Muscle layer of duodenum (tissue), 2 donors: ENCODE measurements around the gene VAV2.

Experiments used
- H3K27ac ChIP-seq: one replicate; pipeline ENCODE4 v1.7.0; 2013; ENCODE audit warnings: mild to moderate bottlenecking, low read length
- H3K27me3 ChIP-seq: one replicate; pipeline ENCODE4 v1.7.0; 2013; ENCODE audit warnings: low read depth, mild to moderate bottlenecking, control low read depth, low read length
- H3K36me3 ChIP-seq, 2 donors: one replicate each; pipeline ENCODE4 v1.7.0; 2013; ENCODE audit warnings: low read length in 2 of 2, control low read depth in 1 of 2, mild to moderate bottlenecking in 1 of 2; ENCODE audit not compliant: insufficient read depth in 2 of 2, control insufficient read depth in 1 of 2
- H3K4me1 ChIP-seq, 2 donors: one replicate each; pipeline ENCODE4 v1.7.0; 2013; ENCODE audit warnings: low read length in 2 of 2, mild to moderate bottlenecking in 2 of 2, control low read depth in 1 of 2, moderate library complexity in 1 of 2; ENCODE audit not compliant: insufficient read depth in 2 of 2, control insufficient read depth in 1 of 2
- H3K4me3 ChIP-seq, 2 donors: one replicate each; pipeline ENCODE4 v1.7.0; 2013; ENCODE audit warnings: low read length in 2 of 2, low read depth in 1 of 2, mild to moderate bottlenecking in 1 of 2
- H3K9me3 ChIP-seq, 2 donors: one replicate each; pipeline ENCODE4 v1.7.0; 2013; ENCODE audit warnings: low read length in 2 of 2, control low read depth in 1 of 2, mild to moderate bottlenecking in 1 of 2; ENCODE audit not compliant: control insufficient read depth in 1 of 2
- donor health status: healthy.

Gene VAV2

DNA sequence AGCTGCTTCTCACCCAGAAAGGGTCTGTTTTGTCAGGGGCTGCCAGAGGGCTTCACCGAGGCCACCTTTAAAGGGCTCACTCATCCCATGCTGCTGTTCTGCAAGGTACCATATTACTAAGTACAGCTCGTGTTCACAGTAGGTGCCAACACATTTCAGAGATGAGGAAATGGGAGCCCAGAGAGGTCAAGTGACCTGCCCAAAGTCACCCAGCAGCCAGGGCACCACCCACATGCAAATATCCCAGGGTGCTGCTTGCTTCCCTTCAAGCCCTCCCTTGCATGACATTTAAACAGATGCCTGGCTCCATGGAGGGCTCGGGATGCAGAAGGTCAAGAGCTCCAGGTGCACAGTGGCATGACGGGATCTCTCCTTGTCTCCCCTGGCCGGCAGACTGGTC is 130.4 kb downstream of the VAV2 start:
- Histone ChIP-seq H3K4me1 (no peaks in the 10 kb centered on the region), H3K36me3 (no peaks in the 10 kb centered on the region), H3K27me3 (no peaks in the 10 kb centered on the region), H3K9me3 (peaks cover 0 to 4% of the 10 kb centered on the region in 2 donors), H3K4me3 (no peak overlapping the region), H3K27ac (no peak overlapping the region)

DNA sequence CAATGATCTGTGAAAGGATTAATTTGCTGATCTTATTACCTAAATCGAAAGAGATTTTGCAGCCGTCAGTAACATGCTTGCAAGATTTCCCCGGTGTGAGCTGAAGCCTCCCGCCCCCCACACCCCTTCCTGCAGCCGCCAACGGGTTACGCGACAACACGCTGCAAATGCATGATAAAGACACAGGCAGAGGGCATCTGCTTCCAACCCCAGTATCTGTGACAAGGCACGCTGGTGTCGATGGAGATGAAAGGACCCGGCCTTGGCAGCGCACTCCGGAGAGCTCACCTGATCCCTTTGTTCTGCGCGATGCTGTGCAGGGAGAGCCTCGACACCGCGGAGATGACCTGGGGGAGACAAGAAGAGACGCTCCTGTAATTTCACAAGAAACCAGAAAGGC is 131.0 kb downstream of the VAV2 start:
- Histone ChIP-seq H3K36me3 (no peaks in the 10 kb centered on the region), H3K27me3 (no peaks in the 10 kb centered on the region), H3K4me3 (no peak overlapping the region), H3K4me1 (no peaks in the 10 kb centered on the region), H3K27ac (no peak overlapping the region), H3K9me3 (peaks cover 0 to 4% of the 10 kb centered on the region in 2 donors)

DNA sequence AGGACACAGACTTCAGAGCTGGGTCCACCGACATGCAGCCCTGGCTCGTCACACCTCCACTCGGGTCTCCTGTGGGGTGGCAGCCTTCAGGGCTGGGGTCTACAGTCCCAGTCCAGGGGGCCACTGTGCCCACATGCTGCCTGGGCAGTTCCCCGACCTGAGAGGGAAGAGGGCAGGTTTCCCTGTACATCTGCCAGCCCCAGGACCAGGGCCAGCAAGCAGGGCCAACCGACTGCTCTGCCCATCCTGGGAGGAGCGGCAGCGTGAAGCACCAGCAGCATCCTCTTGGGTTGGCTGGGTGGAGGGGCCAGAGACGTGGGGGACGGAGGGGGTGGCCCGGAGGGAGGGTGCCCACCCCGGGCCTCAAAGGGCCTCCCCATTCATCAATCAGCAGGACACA is 133.4 kb downstream of the VAV2 start:
- no peak overlapping the region for H3K27ac ChIP-seq
- H3K9me3 ChIP-seq = no peaks in the 10 kb centered on the region
- no peaks in the 10 kb centered on the region for H3K27me3 ChIP-seq
- no peaks in the 10 kb centered on the region for H3K36me3 ChIP-seq
- no peaks in the 10 kb centered on the region for H3K4me1 ChIP-seq
- H3K4me3 ChIP-seq = no peak overlapping the region

DNA sequence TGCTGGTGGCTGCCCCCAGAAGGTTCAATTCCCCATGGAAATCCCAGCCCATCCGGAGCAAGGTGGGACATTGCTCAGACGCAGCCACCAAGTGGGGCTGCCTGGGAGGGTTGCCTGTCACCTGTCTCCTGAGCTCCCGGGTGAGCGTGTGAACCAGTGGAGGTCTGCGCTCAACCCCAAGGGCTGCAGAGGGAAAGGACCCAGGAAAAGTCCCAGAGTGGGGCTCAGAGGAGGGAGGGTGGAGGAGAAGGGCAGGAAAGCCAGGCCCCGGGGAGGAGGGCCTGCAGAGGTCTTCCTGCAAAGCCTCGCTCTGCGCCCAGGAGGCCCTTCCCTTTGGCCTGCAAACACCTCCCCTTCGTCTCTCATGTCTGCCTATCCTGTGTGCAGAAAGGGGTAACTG is 134.5 kb downstream of the VAV2 start:
- Histone ChIP-seq H3K36me3 (no peaks in the 10 kb centered on the region), H3K27me3 (no peaks in the 10 kb centered on the region), H3K4me1 (no peaks in the 10 kb centered on the region), H3K9me3 (no peaks in the 10 kb centered on the region), H3K4me3 (no peak overlapping the region), H3K27ac (no peak overlapping the region)

DNA sequence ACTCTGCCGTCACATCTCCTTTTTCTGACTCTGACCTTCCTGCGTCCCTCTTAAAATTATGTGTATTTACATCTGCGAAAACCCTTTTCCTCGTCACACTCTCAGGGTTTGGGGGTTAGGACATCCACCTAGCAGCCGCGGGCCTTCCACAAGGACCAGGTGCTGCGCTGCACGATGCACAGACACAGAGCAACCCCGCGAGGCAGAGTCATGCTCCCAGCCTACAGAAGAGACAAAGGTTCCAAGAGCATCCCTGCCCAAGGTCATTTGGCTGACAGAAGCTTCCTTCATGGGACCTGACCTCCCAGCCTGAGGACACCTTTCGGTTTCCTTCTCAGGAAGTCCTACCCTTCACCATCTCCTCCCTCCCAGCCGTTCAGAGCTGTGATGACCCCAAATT is 135.3 kb downstream of the VAV2 start:
- Histone ChIP-seq H3K9me3 (no peaks in the 10 kb centered on the region), H3K4me3 (no peak overlapping the region), H3K27me3 (no peaks in the 10 kb centered on the region), H3K36me3 (no peaks in the 10 kb centered on the region), H3K27ac (no peak overlapping the region), H3K4me1 (no peaks in the 10 kb centered on the region)

DNA sequence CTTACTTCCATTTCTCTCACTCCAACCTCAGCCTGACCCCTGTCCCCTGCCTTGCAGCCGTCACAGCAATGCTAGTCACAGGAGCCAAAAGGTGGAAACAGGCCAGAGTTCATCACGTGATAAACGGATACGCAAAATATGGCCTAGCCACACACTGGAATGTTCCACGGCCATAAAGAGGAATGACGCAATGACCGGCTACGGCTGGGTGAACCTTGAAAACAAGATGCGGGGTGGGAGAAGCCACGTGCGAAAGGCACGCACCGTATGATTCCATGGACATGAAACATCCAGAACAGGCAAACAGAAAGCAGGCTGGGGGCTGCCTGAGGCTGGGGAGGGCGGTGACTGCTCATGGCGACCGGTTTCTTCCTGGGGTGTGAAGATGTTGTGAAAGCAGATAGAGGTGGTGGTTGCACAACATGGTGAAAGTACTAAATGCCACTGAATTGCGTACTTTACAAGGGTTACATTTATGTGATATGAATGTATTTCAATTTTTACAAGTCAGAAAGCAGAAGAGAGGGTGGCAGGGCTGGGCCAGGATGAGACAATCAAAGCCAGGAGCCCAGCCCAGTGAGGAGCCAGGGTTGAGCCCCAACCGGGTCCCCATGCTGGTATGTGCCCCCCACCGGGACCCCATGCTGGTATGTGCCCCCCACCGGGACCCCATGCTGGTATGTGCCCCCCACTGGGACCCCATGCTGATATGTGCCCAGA is 136.2 kb downstream of the VAV2 start:
- Histone ChIP-seq H3K4me1 (no peaks in the 10 kb centered on the region), H3K4me3 (no peak overlapping the region), H3K27me3 (no peaks in the 10 kb centered on the region), H3K36me3 (no peaks in the 10 kb centered on the region), H3K9me3 (no peaks in the 10 kb centered on the region), H3K27ac (peak overlapping the region; percentile 47)

DNA sequence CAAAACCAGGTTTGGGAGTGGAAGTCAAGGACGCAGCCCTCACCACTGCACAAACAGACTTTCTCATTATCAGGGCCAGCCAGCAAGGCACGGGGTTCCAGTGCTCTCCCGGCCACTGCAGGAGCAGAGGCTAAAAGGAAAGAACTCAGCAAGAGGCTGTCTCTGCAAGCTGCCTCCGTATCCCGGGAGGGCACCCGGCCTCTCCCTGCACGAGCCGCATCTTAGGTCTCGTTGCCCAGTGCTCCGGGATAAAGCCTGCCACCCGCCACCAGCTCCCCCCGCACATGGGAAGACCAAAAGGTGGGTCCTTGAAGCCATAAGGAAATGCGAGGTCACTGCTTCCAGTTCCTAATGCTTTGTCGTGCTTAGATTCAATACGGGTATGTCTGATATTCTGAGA is 136.8 kb downstream of the VAV2 start:
- Histone ChIP-seq H3K27ac (peak overlapping the region; percentile 47), H3K9me3 (no peaks in the 10 kb centered on the region), H3K4me1 (no peaks in the 10 kb centered on the region), H3K36me3 (no peaks in the 10 kb centered on the region), H3K27me3 (no peaks in the 10 kb centered on the region), H3K4me3 (no peak overlapping the region)

DNA sequence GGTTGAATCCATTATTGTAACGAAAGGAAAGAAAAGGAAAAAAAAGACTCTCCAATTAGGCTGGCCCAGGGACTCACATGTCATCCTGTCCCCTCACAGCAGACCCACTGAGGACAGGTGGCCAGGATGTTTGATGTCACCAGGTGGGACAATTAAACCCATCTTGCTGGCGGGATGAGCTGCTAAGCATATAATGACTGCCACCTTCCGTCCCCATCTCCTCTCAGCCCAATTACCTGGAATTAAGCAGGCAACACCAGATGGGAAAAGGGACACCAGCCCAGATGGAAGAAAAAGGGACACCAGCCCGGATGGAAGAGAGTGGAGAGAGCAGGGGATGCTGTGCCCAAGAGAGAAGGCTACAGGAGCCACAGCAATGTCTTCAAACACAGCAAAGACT is 137.4 kb downstream of the VAV2 start:
- Histone ChIP-seq H3K4me3 (no peak overlapping the region), H3K36me3 (no peaks in the 10 kb centered on the region), H3K4me1 (no peaks in the 10 kb centered on the region), H3K27me3 (no peaks in the 10 kb centered on the region), H3K27ac (no peak overlapping the region), H3K9me3 (no peaks in the 10 kb centered on the region)

DNA sequence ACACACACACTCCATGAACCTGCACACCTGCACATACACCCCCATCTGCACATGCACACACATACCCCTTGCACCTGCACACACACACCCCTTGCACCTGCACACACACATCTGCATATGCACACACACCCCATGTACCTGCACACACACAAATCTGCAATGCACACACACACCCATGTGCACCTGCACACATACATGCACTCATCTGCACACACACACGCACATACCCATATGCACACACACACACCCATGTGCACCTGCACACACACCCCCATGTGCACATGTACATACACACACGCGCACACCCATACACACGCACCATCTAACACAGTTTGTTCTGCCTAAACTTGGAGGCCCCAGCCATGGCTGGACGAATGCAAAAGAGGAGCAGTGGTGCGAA is 138.1 kb downstream of the VAV2 start:
- H3K27ac ChIP-seq = no peak overlapping the region
- no peaks in the 10 kb centered on the region for H3K4me1 ChIP-seq
- H3K4me3 ChIP-seq = no peak overlapping the region
- no peaks in the 10 kb centered on the region for H3K36me3 ChIP-seq
- H3K27me3 ChIP-seq = no peaks in the 10 kb centered on the region
- no peaks in the 10 kb centered on the region for H3K9me3 ChIP-seq

DNA sequence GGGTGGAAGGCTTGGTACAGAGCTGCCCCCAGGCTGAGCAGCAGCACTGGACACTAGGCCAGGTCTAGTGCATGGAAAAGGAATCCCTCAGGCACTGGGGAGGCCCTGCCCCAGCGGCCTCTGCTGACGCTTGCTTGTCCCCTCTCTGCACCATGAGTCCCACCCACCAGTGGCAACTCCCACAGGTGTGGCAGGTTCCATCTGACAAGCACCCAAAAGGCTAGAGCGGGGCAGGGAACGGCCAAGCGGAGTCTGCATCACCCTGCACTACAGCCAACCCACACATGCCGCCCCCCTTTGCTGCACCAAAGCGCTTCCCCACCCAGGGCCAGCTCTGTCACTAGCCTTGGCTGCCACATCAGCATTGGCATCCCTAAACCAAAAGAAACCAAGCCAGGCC is 138.8 kb downstream of the VAV2 start:
- Histone ChIP-seq H3K4me3 (no peak overlapping the region), H3K36me3 (no peaks in the 10 kb centered on the region), H3K4me1 (no peaks in the 10 kb centered on the region), H3K27ac (no peak overlapping the region), H3K27me3 (no peaks in the 10 kb centered on the region), H3K9me3 (no peaks in the 10 kb centered on the region)

DNA sequence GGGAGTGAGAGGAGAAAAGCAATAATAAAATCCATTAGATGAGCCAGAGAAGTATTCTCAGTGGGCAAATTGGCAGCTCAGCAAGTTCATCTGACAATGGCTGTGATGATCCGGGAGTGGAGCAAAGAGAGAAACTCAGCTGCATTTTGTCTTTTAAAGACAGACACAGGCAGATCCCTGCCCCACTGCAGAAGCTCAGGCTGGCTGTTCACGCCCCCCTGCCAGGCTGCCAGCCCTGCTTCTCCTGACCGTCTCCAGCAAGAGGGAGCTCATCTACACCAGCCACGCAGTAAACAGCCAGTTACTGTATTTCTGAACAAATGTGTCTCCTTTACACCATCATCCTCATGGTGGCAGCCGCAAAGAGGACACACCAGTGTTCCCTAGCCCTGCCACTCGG is 139.7 kb downstream of the VAV2 start:
- Histone ChIP-seq H3K4me3 (no peak overlapping the region), H3K4me1 (no peaks in the 10 kb centered on the region), H3K27me3 (no peaks in the 10 kb centered on the region)

DNA sequence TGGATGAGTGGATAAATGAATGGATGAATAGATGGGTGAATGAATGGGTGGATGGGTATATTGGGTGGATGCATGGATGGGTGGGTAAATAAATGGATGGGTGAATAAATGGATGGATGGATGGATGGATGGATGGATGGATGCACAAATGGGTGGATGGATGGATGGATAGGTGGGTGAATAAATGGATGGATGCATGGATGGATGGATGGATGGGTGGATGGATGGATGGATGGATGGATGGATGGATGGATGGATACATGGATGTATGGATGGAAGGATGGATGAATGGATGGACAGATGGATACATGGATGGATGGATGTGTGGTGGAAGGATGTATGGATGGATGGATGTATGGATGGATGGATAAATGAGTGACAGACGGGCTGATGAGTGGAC is 140.4 kb downstream of the VAV2 start:
- no peaks in the 10 kb centered on the region for H3K4me1 ChIP-seq
- H3K27ac ChIP-seq = no peak overlapping the region
- H3K36me3 ChIP-seq = no peaks in the 10 kb centered on the region
- no peaks in the 10 kb centered on the region for H3K27me3 ChIP-seq
- no peaks in the 10 kb centered on the region for H3K9me3 ChIP-seq
- no peak overlapping the region for H3K4me3 ChIP-seq

More for the DNA sequence above, 139.7 kb downstream of the VAV2 start:
- H3K9me3 ChIP-seq = no peaks in the 10 kb centered on the region
- H3K36me3 ChIP-seq = no peaks in the 10 kb centered on the region
- H3K27ac ChIP-seq = no peak overlapping the region
